IPS DF 19.7 (cell line): ENCODE measurements around the gene TEPSIN.

Experiments
- DNase-seq: peaks from one replicate; pipeline ENCODE4 v3.0.0-alpha.2; 2013; ENCODE audit warnings: low read depth, low spot score

Gene TEPSIN

GRCh38 chr17:81221371-81221841 is 17.4 kb downstream of the TEPSIN start:
- no peak for DNase-seq

GRCh38 chr17:81219476-81220180 is 19.2 kb downstream of the TEPSIN start:
- DNase-seq: no peak

GRCh38 chr17:81218991-81219390 is 19.9 kb downstream of the TEPSIN start:
- DNase-seq: no peak

GRCh38 chr17:81218459-81218858 is 20.4 kb downstream of the TEPSIN start:
- no peak for DNase-seq

DNA sequence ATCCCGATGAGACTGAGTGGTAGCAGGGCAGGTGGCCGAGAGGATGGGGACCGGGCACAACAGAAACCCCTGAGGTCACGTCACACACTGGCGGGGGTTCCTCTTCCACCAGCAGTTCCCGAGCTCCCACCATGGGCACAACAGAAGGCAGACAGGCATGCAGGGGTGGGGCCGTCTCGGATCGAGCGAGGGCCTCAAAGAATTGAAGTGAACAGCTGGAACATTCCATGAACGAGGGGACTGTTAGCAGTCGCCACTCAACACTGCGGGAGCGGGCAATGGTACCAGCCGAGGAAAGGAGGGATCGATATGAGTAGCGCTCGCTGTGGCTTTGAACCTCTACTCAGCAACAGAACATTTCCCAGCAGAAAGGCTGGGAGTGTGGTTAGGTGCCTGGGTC is 21.4 kb downstream of the TEPSIN start:
- DNase-seq: no peak

- no peak for DNase-seq
These were observed 24.9 kb downstream of the TEPSIN start for GRCh38 chr17:81213978-81214377.

- no peak for DNase-seq
These were observed 26.5 kb downstream of the TEPSIN start for GRCh38 chr17:81212365-81212764.

DNA sequence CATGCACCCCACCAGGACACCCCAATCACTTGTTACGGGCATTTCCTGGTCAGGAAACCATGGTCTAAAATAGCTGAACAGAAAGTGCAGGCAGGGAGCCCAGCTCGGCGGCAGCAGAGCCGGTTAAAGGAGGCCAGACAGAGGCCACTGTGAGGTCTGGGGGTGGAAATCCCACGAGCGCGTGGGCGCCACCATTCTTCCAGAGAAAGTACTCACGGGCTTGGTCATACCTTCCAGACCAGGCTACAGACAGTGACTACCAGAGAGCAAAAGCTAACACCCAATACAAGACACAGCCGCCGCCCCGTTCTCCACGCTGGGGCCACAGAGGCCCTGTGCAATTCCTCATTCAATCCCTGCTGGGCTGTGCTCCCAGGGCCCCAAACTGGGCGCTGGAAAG is 28.0 kb downstream of the TEPSIN start:
- DNase-seq: no peak

- no peak for DNase-seq
These were observed 28.4 kb downstream of the TEPSIN start for GRCh38 chr17:81210466-81210865.

- no peak for DNase-seq
These were observed 29.7 kb downstream of the TEPSIN start for GRCh38 chr17:81209141-81209540.

DNA sequence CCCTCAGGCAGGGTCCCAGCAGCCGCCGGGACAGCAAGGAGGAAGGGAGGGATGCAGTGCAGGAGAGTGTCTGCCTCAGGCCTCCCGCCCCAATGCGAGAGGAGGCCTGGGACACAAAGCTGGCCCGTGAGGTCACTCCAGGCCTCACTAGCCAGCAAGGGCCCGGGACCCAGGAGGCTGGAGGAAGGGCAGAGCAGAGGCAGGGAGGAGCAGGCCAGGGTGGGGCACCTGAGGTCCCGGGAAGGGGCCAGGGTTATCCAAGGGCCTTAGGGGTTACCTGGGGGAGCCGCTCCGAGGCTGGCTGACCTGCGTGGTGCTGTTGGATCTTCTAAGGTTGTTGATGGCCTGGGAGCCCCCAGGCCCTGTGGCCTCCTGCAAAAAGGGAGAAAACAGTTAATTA is 30.2 kb downstream of the TEPSIN start:
- DNase-seq: no peak

- DNase-seq: no peak
These were observed 31.0 kb downstream of the TEPSIN start for GRCh38 chr17:81207610-81208581.

DNA sequence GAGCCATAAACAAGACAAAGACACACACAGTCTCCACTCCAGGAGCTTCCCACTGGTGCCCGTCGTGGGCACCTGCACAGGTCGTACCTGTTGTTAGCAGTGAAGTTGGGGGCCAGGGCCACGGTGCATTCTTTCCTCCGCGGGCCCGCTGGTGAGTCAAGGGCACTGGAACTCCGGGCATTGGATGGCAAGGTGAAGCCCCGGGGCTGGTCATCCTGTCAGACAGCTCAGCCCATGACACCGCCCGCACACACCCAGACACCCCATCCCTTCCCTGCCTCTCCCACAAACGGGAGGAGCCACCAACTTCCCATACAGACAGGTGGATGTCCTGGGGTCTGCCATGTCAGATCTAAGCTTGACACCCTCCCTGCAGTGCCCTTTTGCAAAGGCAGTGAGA is 32.2 kb downstream of the TEPSIN start:
- DNase-seq: no peak

DNA sequence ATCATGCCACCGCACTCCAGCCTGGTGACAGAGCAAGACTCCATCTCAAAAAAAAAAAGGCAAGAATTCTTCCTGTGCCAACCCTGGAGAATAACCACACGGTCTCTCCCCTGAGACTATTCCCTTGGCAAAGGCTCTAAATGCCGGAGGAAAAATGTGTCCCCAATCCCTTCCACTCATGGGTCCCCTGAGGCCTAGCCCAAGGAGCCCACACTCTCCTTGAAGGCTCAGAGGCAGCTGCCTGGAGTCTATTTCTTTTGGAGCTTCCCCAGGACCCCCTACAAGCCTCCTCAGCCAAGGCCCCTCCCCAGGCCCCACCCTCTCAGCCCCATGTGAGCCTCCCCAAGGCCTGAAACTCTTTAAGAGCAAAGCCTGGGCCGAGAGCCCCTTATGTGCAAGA is 32.7 kb downstream of the TEPSIN start:
- DNase-seq: no peak

DNA sequence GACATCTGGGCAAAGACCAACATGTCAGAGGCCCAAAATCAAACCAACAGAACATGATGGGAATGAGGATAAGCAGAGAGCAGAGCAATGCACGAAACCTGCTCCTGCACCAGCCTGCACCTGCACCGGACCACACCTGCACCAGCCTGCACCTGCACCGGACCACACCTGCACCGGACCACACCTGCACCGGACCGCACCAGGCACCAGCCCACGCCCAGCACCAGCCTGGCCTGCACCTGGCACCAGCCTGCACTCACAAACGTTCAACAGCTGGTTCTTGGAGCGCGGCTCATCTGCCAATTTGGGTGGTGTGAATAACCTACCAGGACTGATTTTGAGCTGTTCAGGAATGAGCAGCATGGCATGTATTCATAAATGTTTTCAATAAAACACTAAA is 34.3 kb downstream of the TEPSIN start:
- DNase-seq: no peak

DNA sequence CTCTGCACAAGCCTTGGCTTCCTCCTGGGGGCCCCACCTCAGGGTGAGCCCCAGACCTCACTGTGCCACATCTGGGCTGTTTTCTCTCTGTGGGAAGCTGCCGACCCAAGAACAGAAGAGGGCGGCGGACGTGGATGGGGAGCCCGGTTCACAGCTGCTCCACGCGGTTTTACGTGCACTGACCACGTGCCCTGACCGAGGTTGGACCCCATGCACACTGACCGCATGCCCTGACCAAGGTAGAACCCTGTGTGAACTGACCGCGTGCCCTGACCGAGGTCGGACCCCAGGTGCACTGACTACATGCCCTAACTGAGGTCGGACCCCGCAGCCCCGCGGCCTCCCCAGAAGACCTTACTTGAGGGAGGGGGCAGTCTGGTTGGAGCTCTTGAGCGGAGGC is 35.7 kb downstream of the TEPSIN start:
- no peak for DNase-seq

GRCh38 chr17:81202318-81202717 is 36.5 kb downstream of the TEPSIN start:
- no peak for DNase-seq

DNA sequence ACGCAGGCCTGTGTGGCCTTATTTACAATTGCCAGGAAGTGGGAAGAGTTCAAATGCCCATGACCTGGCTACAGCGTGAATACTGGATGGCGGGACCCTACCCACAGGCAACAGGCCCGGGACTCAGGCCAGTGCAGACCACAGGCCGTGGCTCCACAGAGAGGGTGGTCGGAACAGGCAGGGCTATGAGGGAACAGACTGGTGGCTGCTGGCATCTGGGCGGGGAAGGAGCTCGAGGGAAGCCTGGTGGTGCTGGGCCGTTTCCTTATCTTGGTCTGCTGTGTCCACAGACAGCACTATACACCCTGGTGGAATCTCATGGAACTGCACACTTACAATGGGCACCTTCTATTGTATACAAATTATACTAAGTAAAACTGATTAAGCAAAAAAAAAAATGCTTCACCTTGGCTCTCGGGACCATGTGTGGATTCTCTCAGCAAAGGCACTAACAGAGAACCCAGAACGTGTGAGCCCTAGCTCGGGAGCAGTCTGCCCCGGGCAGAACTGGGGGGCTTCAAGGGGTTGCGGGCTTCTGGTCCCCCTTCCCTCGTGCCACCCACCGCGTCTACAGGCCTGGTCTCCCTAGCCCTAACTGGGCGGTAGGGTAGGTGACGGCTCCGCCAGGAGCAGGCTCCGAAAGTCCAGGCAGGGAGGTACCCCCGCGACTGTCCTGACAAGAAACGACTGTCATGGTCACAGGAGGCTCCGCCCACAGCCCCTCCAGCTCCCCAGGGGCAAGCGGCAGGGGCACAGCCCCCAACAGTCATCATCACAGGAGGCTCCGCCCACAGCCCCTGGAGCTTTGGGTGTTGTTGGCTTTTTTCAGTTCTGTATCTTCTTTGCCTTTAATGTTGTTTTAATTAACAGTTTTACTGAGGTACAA is 37.9 kb downstream of the TEPSIN start:
- DNase-seq: no peak

DNA sequence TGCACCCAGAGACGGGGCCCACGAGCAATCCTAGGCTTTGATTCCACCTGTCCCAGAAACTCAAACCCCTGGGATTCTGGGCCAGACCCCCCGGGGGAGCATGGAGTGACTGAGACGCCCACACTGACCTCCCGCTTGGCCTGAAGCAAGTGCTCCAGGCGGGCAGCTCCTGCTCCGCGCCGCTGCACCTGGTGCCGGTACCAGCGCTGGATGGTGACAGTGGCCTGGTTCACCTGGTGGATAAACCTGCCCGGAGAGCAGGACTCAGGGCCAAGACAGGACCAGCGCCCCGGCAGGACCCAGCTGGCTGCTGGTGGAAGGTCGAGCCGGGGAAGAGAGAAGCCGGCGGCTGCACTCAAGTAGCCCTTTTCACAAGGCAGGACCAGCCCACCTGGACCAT is 38.7 kb downstream of the TEPSIN start:
- DNase-seq: no peak

GRCh38 chr17:81199482-81199830 is 39.4 kb downstream of the TEPSIN start:
- DNase-seq: no peak

GRCh38 chr17:81198826-81199481 is 39.9 kb downstream of the TEPSIN start:
- DNase-seq: no peak
